H9 (cell line): ENCODE results near the gene PTGS1. TPM values are rescaled to one million over a fixed set of nuclear protein-coding genes. Genes with fewer than 3 reads are reported as not detected.
A peak's percentile ranks its signal among the peaks of the same experiment; 100 is the strongest.
"Not testable (repeated sequence)": the region's sequence is repeated elsewhere in the genome, so short reads cannot be mapped to it uniquely, and the experiment has no call there.

Experiments used
- DNase-seq: peaks from one replicate; pipeline ENCODE4 v3.0.0-alpha.2; 2017
- H2AFZ ChIP-seq: one replicate; pipeline ENCODE4 v1.6.1; 2013; ENCODE audit warnings: mild to moderate bottlenecking, low read length, control low read depth, moderate library complexity
- H2AK5ac ChIP-seq: 2 replicates; pipeline ENCODE4 v1.6.1; 2013; ENCODE audit warnings: low read length, control low read depth, mixed read lengths; ENCODE audit not compliant: insufficient read length
- H2BK120ac ChIP-seq: one replicate; pipeline ENCODE4 v1.6.1; 2013; ENCODE audit warnings: low read depth, mild to moderate bottlenecking, low read length, control low read depth, inconsistent platforms; ENCODE audit not compliant: poor library complexity, severe bottlenecking
- H2BK12ac ChIP-seq: 2 replicates; pipeline ENCODE4 v1.6.1; 2013; ENCODE audit warnings: low read length, control low read depth, mixed read lengths, low read depth; ENCODE audit not compliant: insufficient read length
- H2BK15ac ChIP-seq: 2 replicates; pipeline ENCODE4 v1.6.1; 2013; ENCODE audit warnings: low read depth, low read length, control low read depth
- H2BK20ac ChIP-seq: one replicate; pipeline ENCODE4 v1.6.1; 2013; ENCODE audit warnings: low read depth, mild to moderate bottlenecking, low read length, control low read depth, inconsistent platforms; ENCODE audit not compliant: poor library complexity, severe bottlenecking
- H2BK5ac ChIP-seq: 2 replicates; pipeline ENCODE4 v1.6.1; 2013; ENCODE audit warnings: low read length, control low read depth, mixed read lengths; ENCODE audit not compliant: insufficient read length
- H3K14ac ChIP-seq: 2 replicates; pipeline ENCODE4 v1.6.1; 2013; ENCODE audit warnings: low read length, control low read depth; ENCODE audit not compliant: insufficient read depth
- H3K18ac ChIP-seq: 2 replicates; pipeline ENCODE4 v1.6.1; 2013; ENCODE audit warnings: low read depth, mild to moderate bottlenecking, mixed read lengths, low read length, control low read depth; ENCODE audit not compliant: insufficient read length
- H3K23ac ChIP-seq: 2 replicates; pipeline ENCODE4 v1.6.1; 2013; ENCODE audit warnings: low read length, control low read depth, mixed read lengths, low read depth; ENCODE audit not compliant: insufficient read length
- H3K23me2 ChIP-seq: 2 replicates; pipeline ENCODE4 v1.6.1; 2013; ENCODE audit warnings: low read depth, mild to moderate bottlenecking, mixed read lengths, low read length, control low read depth; ENCODE audit not compliant: insufficient read length, poor library complexity, severe bottlenecking
- H3K27ac ChIP-seq: 2 replicates; pipeline ENCODE4 v1.5.1; 2013; ENCODE audit warnings: low read length, control low read depth, mixed read lengths, low read depth; ENCODE audit not compliant: insufficient read length
- H3K27me3 ChIP-seq: 2 replicates; pipeline ENCODE4 v1.6.1; 2013; ENCODE audit warnings: low read length, control low read depth, inconsistent platforms; ENCODE audit not compliant: insufficient read depth
- H3K4ac ChIP-seq: 2 replicates; pipeline ENCODE4 v1.6.1; 2013; ENCODE audit warnings: low read depth, mild to moderate bottlenecking, control low read depth, inconsistent platforms, low read length, moderate library complexity
- H3K4me1 ChIP-seq: 2 replicates; pipeline ENCODE4 v1.6.1; 2013; ENCODE audit warnings: low read length, control low read depth, inconsistent platforms; ENCODE audit not compliant: insufficient read depth
- H3K4me2 ChIP-seq: 2 replicates; pipeline ENCODE4 v1.6.1; 2013; ENCODE audit warnings: low read length, control low read depth, mixed read lengths; ENCODE audit not compliant: insufficient read length, insufficient read depth
- H3K56ac ChIP-seq: 2 replicates; pipeline ENCODE4 v1.6.1; 2013; ENCODE audit warnings: low read depth, mild to moderate bottlenecking, mixed read lengths, low read length, control low read depth; ENCODE audit not compliant: insufficient read length
- H3K79me1 ChIP-seq: 2 replicates; pipeline ENCODE4 v1.6.1; 2013; ENCODE audit warnings: low read depth, mild to moderate bottlenecking, moderate library complexity, low read length, control low read depth, inconsistent platforms; ENCODE audit not compliant: insufficient read depth, poor library complexity, severe bottlenecking
- H3K79me2 ChIP-seq: 2 replicates; pipeline ENCODE4 v1.6.1; 2013; ENCODE audit warnings: low read length, control low read depth, inconsistent platforms; ENCODE audit not compliant: insufficient read depth
- H3K9ac ChIP-seq: 2 replicates; pipeline ENCODE4 v1.6.1; 2013; ENCODE audit warnings: low read length, control low read depth, mixed read lengths; ENCODE audit not compliant: insufficient read length; ENCODE audit errors: extremely low read depth
- H3K9me3 ChIP-seq: one replicate; pipeline ENCODE4 v1.6.1; 2013; ENCODE audit warnings: low read depth, low read length, inconsistent platforms; ENCODE audit not compliant: control insufficient read depth
- H3T11ph ChIP-seq: one replicate; pipeline ENCODE4 v1.6.1; 2013; ENCODE audit warnings: mild to moderate bottlenecking, low read length, control low read depth, inconsistent platforms
- H4K20me1 ChIP-seq: one replicate; pipeline ENCODE4 v1.6.1; 2013; ENCODE audit not compliant: control insufficient read depth, insufficient read length, insufficient read depth
- H4K5ac ChIP-seq: 2 replicates; pipeline ENCODE4 v1.6.1; 2013; ENCODE audit warnings: low read depth, mild to moderate bottlenecking, mixed read lengths, low read length, control low read depth; ENCODE audit not compliant: insufficient read length
- H4K8ac ChIP-seq: replicated peaks from 2 replicates; pipeline ENCODE4 v1.6.1; 2013; ENCODE audit warnings: low read length, control low read depth, mixed read lengths, low read depth; ENCODE audit not compliant: insufficient read length
- H4K91ac ChIP-seq: 2 replicates; pipeline ENCODE4 v1.6.1; 2013; ENCODE audit warnings: low read depth, mild to moderate bottlenecking, moderate library complexity, mixed read lengths, low read length, control low read depth; ENCODE audit not compliant: insufficient read length
- H3K27ac Mint-ChIP-seq, 3 experiments: 2 replicates in 2 of 3; 3 replicates in 1 of 3; pipeline ENCODE4 v1.8.0; 2020 to 2021; ENCODE audit warnings: mixed read lengths in 3 of 3, mild to moderate bottlenecking in 1 of 3, moderate library complexity in 1 of 3
- H3K27me3 Mint-ChIP-seq: 2 replicates; pipeline ENCODE4 v1.8.0; 2021; ENCODE audit warnings: low read depth, mild to moderate bottlenecking, moderate library complexity, mixed read lengths
- H3K36me3 Mint-ChIP-seq, 3 experiments: 2 replicates in 2 of 3; 3 replicates in 1 of 3; pipeline ENCODE4 v1.8.0; 2020 to 2021; ENCODE audit warnings: low read depth in 3 of 3, mixed read lengths in 3 of 3; ENCODE audit not compliant: insufficient read depth in 1 of 3
- H3K4me1 Mint-ChIP-seq, 2 experiments: 2 replicates each; pipeline ENCODE4 v1.8.0; 2020; ENCODE audit warnings: mixed read lengths in 2 of 2
- H3K4me3 Mint-ChIP-seq, 2 experiments: 2 replicates in 1 of 2; 3 replicates in 1 of 2; pipeline ENCODE4 v1.8.0; 2020 to 2021; ENCODE audit warnings: mild to moderate bottlenecking in 2 of 2, mixed read lengths in 2 of 2, moderate library complexity in 1 of 2
- H3K9me3 Mint-ChIP-seq, 2 experiments: 2 replicates in 1 of 2; 3 replicates in 1 of 2; pipeline ENCODE4 v1.8.0; 2020; ENCODE audit warnings: mild to moderate bottlenecking in 2 of 2, mixed read lengths in 2 of 2, moderate library complexity in 1 of 2
- WGBS: extraction: QIAGEN DNeasy Blood & Tissue Kit; methylation state at CpG from one replicate; pipeline ENCODE4 v1.1.7; 2013; ENCODE audit warnings: missing lambda C conversion rate, low lambda C conversion rate, mixed read lengths; ENCODE audit not compliant: insufficient read length; ENCODE audit errors: extremely low coverage; 5-methylcytosine and 5-hydroxymethylcytosine counted together
- total RNA-seq: library from RNA; stranded (reverse); gene quantifications from 2 replicates; pipeline ENCODE4 v1.2.1, GENCODE V29; 2021
- TF ChIP-seq, protein P1 (sequence below): fragments of 200-600 bp; sonication (generic); conservative IDR thresholded peaks from 3 replicates; pipeline ENCODE4 v1.8.0; 2021; ENCODE audit warnings: antibody characterized with exemption, mild to moderate bottlenecking

Gene PTGS1
- total RNA-seq, 1 experiment from 2014 or later, result 1.3 TPM

DNA sequence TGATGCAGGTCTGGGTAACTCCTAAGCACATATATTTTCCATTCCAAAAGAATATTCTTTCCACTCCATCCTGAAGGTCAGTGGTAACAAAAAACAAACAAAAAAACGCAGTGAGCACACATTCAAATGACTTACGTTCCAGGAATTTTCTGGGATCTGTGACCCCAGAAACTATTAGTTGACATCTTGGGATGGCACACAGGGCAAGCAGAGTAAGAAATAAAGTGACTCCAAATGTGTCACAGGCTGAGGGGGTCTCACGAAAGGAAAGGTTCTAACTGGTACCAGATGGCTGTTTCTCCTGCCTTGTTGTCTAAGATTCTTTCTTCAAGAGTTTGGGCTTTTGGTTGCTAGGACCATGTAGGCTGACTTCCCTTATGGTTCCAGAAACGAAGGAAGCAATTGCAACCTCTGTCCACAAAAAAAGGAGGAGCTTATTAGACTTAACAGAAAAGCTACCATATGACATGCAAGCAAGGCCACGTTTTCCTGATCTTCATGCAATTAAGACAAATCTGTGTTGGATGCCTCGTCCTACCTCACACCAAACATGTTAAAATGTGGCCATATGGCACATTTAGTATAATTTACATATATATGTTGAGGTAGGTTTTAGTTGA is 32.7 kb downstream of the PTGS1 start:
- H3K9me3 Mint-ChIP-seq, result peaks cover 13 to 41% of the 10 kb centered on the region in 2 experiments; a peak in 4 of 5 replicates
- Histone ChIP-seq H2AFZ (no peak overlapping the region), H3K9ac (no peak overlapping the region), H3K23me2 (no peaks in the 10 kb centered on the region), H2BK120ac (no peak overlapping the region), H3K14ac (no peak overlapping the region), H3K79me1 (no peaks in the 10 kb centered on the region), H4K5ac (no peak overlapping the region), H3K23ac (no peak overlapping the region), H3K4me1 (no peaks in the 10 kb centered on the region), H3K56ac (no peak overlapping the region), H2BK12ac (no peak overlapping the region), H3K4me2 (no peak overlapping the region), H2AK5ac (no peak overlapping the region), H3K4ac (no peak overlapping the region), H4K8ac (no peak overlapping the region), H2BK5ac (no peak overlapping the region), H3K18ac (no peak overlapping the region), H4K91ac (no peak overlapping the region), H3K27ac (no peak overlapping the region), H3T11ph (no peak overlapping the region), H4K20me1 (no peaks in the 10 kb centered on the region), H3K79me2 (no peaks in the 10 kb centered on the region), H3K27me3 (no peaks in the 10 kb centered on the region), H2BK15ac (no peak overlapping the region), H2BK20ac (no peak overlapping the region), H3K9me3 (no peaks in the 10 kb centered on the region)
- H3K4me3 Mint-ChIP-seq, result no peak overlapping the region
- 0 out of 7 replicates have a peak, but pooled peaks cover 0 to 4% (median 0%) of the 10 kb centered on the region in 3 experiments for H3K36me3 Mint-ChIP-seq
- DNase-seq, result no peak
- H3K27ac Mint-ChIP-seq, result no peak overlapping the region
- no CpG with 5 or more reads among the region's 6 CpGs for WGBS
- peaks cover 43% of the 10 kb centered on the region for H3K27me3 Mint-ChIP-seq
- H3K4me1 Mint-ChIP-seq, result no peaks in the 10 kb centered on the region
- TF ChIP-seq, protein P1, sequence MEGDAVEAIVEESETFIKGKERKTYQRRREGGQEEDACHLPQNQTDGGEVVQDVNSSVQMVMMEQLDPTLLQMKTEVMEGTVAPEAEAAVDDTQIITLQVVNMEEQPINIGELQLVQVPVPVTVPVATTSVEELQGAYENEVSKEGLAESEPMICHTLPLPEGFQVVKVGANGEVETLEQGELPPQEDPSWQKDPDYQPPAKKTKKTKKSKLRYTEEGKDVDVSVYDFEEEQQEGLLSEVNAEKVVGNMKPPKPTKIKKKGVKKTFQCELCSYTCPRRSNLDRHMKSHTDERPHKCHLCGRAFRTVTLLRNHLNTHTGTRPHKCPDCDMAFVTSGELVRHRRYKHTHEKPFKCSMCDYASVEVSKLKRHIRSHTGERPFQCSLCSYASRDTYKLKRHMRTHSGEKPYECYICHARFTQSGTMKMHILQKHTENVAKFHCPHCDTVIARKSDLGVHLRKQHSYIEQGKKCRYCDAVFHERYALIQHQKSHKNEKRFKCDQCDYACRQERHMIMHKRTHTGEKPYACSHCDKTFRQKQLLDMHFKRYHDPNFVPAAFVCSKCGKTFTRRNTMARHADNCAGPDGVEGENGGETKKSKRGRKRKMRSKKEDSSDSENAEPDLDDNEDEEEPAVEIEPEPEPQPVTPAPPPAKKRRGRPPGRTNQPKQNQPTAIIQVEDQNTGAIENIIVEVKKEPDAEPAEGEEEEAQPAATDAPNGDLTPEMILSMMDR, result no peak

DNA sequence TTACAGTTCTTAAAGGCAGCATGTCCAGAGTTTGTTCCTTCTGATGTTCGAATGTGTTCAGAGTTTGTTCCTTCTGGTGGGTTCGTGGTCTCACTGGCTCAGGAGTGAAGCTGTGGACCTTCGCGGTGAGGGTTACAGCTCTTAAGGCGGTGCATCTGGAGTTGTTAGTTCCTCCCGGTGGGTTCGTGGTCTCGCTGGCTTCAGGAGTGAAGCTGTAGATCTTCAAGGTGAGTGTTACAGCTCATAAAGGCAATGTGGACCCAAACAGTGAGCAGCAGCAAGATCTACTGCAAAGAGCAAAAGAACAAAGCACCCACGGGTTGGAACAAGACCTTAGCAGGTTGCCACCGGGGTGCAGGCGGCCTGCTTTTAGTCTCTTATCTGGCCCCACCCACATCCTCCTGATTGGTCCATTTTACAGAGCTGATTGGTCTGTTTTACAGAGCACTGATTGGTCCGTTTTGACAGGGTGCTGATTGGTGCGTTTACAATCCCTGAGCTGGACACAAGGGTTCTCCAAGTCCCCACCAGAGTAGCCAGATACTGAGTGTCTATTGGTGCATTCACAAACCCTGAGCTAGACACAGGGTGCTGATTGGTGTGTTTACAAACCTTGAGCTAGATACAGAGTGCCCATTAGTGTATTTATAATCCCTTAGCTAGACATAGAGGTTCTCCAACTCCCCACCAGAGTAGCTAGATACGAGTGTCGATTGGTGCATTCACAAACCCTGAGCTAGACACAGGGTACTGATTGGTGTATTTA is 34.7 kb downstream of the PTGS1 start:
- H3K36me3 Mint-ChIP-seq, H2BK120ac ChIP-seq, H3K27ac ChIP-seq, H3K79me1 ChIP-seq, H3K23me2 ChIP-seq, H3K4me1 Mint-ChIP-seq, H3K56ac ChIP-seq, H3T11ph ChIP-seq, H4K5ac ChIP-seq, H2BK5ac ChIP-seq, H4K91ac ChIP-seq, H3K4me1 ChIP-seq, H2BK15ac ChIP-seq, H3K27ac Mint-ChIP-seq, H2AK5ac ChIP-seq, H3K14ac ChIP-seq, H3K27me3 ChIP-seq, H3K4me2 ChIP-seq, H4K8ac ChIP-seq, DNase-seq, H3K4ac ChIP-seq, H3K79me2 ChIP-seq, H2AFZ ChIP-seq, H2BK12ac ChIP-seq, H3K18ac ChIP-seq, H4K20me1 ChIP-seq, H2BK20ac ChIP-seq, H3K23ac ChIP-seq, H3K9ac ChIP-seq, H3K9me3 ChIP-seq: not testable (repeated sequence)
- WGBS, result no CpG with 5 or more reads among the region's 15 CpGs
- peaks cover 45% of the 10 kb centered on the region for H3K27me3 Mint-ChIP-seq
- peaks cover 13 to 37% of the 10 kb centered on the region in 2 experiments; a peak in 4 of 5 replicates for H3K9me3 Mint-ChIP-seq
- H3K4me3 Mint-ChIP-seq, result peak overlapping the region; percentile 55 to 72
